H1 (cell line): ENCODE data around the gene INAVA. TPM values are rescaled to one million over a fixed set of nuclear protein-coding genes. Genes with fewer than 3 reads are reported as not detected.

Experiments used
- CTCF ChIP-seq, 3 experiments: IDR thresholded peaks; 1 replicate in 2 of 3; 2 replicates in 1 of 3; pipeline versions ENCODE4 v1.5.1 to v1.6.1; 2011; ENCODE audit warnings: low read length in 3 of 3, mild to moderate bottlenecking in 3 of 3, inconsistent platforms in 2 of 3, low read depth in 1 of 3, moderate library complexity in 1 of 3; ENCODE audit not compliant: insufficient read depth in 1 of 3; ENCODE audit errors: control extremely low read depth in 1 of 3
- KDM4A ChIP-seq: IDR thresholded peaks from one replicate; pipeline ENCODE4 v1.7.1; 2012; ENCODE audit warnings: low read depth, mild to moderate bottlenecking, moderate library complexity, low read length, inconsistent platforms; ENCODE audit not compliant: severe bottlenecking
- POU5F1 ChIP-seq: IDR thresholded peaks from 2 replicates; pipeline ENCODE4 v1.6.1; 2011; ENCODE audit warnings: low read depth, mild to moderate bottlenecking, low read length, moderate library complexity
- RXRA ChIP-seq: IDR thresholded peaks from 2 replicates; pipeline ENCODE4 v1.6.1; 2011; ENCODE audit warnings: low read depth, mild to moderate bottlenecking, low read length, moderate library complexity; ENCODE audit not compliant: insufficient read depth
- polyA plus RNA-seq, 7 experiments: library from polyadenylated mRNA; depleted of rRNA in 3 of 7; stranded (reverse) in 5 of 7; unstranded in 2 of 7; fragments of >200 nt in 5 of 7; fragments of 200-250 nt in 2 of 7; gene quantifications; 1 replicate in 5 of 7; 2 replicates in 1 of 7; 4 replicates in 1 of 7; pipeline versions ENCODE4 v1.2.1 to v1.2.3, GENCODE V29; 2011 to 2013; ENCODE audit warnings: missing spikeins in 2 of 7, mixed read lengths in 2 of 7
- total RNA-seq: library from RNA; stranded (reverse); fragmentation: NEBNext Ultra II Directional; extraction: Animal tissue kit (Norgen Biotek cat#: 25700); gene quantifications from 2 replicates; pipeline ENCODE4 v1.2.1, GENCODE V29; 2021
- TF ChIP-seq, protein P1 (sequence below): IDR thresholded peaks from 2 replicates; pipeline ENCODE4 v1.6.1; 2012; ENCODE audit warnings: low read length, inconsistent platforms

Gene INAVA
- total and polyA plus RNA-seq, 2 of the 8 experiments (the other 6 are each of a cell fraction or from before 2014, with no cell fraction given), result 46.8 to 49.3 TPM

GRCh38 chr1:200929530-200930278, 35.0 kb downstream of the INAVA start (continued):
- TF ChIP-seq CTCF (IDR thresholded peaks at IDR 0.05; ENCODE audit: control extremely low read depth in 1 of 3, insufficient read depth in 1 of 3, low read depth in 1 of 3, low read length in 3 of 3), result no peak
- no peak for TF ChIP-seq POU5F1
- no peak for TF ChIP-seq KDM4A
- no peak for TF ChIP-seq RXRA
- TF ChIP-seq, protein P1, sequence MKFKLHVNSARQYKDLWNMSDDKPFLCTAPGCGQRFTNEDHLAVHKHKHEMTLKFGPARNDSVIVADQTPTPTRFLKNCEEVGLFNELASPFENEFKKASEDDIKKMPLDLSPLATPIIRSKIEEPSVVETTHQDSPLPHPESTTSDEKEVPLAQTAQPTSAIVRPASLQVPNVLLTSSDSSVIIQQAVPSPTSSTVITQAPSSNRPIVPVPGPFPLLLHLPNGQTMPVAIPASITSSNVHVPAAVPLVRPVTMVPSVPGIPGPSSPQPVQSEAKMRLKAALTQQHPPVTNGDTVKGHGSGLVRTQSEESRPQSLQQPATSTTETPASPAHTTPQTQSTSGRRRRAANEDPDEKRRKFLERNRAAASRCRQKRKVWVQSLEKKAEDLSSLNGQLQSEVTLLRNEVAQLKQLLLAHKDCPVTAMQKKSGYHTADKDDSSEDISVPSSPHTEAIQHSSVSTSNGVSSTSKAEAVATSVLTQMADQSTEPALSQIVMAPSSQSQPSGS, result no peak
